Progenitor cell of endocrine pancreas (in vitro differentiated cells): ENCODE data around the gene ZNF641. TPM values are rescaled to one million over a fixed set of nuclear protein-coding genes. Genes with fewer than 3 reads are reported as not detected.

Experiments
- DNase-seq: peaks from one replicate; pipeline ENCODE4 v3.0.0; 2021; ENCODE audit warnings: low spot score; ENCODE audit not compliant: unreplicated experiment
- H3K27ac Mint-ChIP-seq: 2 replicates; pipeline ENCODE4 v1.8.0; 2021; ENCODE audit warnings: mild to moderate bottlenecking, moderate library complexity, mixed read lengths
- H3K27me3 Mint-ChIP-seq: 2 replicates; pipeline ENCODE4 v1.8.0; 2021; ENCODE audit warnings: mixed read lengths
- H3K36me3 Mint-ChIP-seq: 2 replicates; pipeline ENCODE4 v1.8.0; 2022; ENCODE audit warnings: mixed read lengths; ENCODE audit not compliant: insufficient read depth
- H3K4me1 Mint-ChIP-seq: 2 replicates; pipeline ENCODE4 v1.8.0; 2021; ENCODE audit warnings: low read depth, mixed read lengths
- H3K4me3 Mint-ChIP-seq: 2 replicates; pipeline ENCODE4 v1.8.0; 2021; ENCODE audit warnings: low read depth, mild to moderate bottlenecking, moderate library complexity, mixed read lengths
- H3K9me3 Mint-ChIP-seq: 2 replicates; pipeline ENCODE4 v1.8.0; 2021; ENCODE audit warnings: low read depth, mixed read lengths
- total RNA-seq: library from RNA; stranded (reverse); gene quantifications from 2 replicates; pipeline ENCODE4 v1.2.1, GENCODE V29; 2021
- TF ChIP-seq, protein P1 (sequence below): fragments of 200-600 bp; sonication (generic); IDR thresholded peaks from one replicate; pipeline ENCODE4 v1.5.0; 2021; ENCODE audit warnings: antibody characterized with exemption, mild to moderate bottlenecking; ENCODE audit not compliant: unreplicated experiment

The ZNF641 gene
- total RNA-seq, 1 donor from 2014 or later = 34.2 TPM

GRCh38 chr12:48296586-48297282, 54.0 kb downstream of the ZNF641 start:
- peak; percentile 43 for DNase-seq
- Mint-ChIP-seq H3K27me3 (peaks cover 15% of the 10 kb centered on the region), H3K27ac (peak overlapping the region; percentile 77), H3K9me3 (no peaks in the 10 kb centered on the region), H3K36me3 (no peaks in the 10 kb centered on the region), H3K4me1 (peaks cover 4% of the 10 kb centered on the region), H3K4me3 (peak overlapping the region; percentile 76)
- TF ChIP-seq, protein P1, sequence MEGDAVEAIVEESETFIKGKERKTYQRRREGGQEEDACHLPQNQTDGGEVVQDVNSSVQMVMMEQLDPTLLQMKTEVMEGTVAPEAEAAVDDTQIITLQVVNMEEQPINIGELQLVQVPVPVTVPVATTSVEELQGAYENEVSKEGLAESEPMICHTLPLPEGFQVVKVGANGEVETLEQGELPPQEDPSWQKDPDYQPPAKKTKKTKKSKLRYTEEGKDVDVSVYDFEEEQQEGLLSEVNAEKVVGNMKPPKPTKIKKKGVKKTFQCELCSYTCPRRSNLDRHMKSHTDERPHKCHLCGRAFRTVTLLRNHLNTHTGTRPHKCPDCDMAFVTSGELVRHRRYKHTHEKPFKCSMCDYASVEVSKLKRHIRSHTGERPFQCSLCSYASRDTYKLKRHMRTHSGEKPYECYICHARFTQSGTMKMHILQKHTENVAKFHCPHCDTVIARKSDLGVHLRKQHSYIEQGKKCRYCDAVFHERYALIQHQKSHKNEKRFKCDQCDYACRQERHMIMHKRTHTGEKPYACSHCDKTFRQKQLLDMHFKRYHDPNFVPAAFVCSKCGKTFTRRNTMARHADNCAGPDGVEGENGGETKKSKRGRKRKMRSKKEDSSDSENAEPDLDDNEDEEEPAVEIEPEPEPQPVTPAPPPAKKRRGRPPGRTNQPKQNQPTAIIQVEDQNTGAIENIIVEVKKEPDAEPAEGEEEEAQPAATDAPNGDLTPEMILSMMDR = no peak

DNA sequence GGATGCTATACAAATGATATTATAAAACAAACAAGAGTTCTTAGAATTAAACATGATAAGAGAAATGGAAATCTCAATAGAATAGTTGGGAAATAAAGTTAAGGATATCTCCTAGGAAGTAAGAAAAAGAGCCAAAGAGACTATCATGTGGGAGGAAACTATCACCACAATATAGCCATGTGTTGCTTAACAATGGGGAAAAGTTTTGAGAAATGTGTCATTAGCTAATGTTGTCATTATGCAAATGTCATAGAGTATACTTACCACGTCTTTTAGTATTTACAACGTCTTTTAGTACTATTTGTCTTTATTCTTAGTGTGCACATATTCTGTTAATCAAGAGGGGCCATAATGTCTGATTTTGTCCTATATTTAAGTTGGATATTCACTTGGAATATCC, 58.7 kb downstream of the ZNF641 start:
- TF ChIP-seq, protein P1 = no peak
- H3K36me3 Mint-ChIP-seq = no peaks in the 10 kb centered on the region
- no peak overlapping the region for H3K4me3 Mint-ChIP-seq
- no peak overlapping the region for H3K27ac Mint-ChIP-seq
- peaks cover 4% of the 10 kb centered on the region for H3K4me1 Mint-ChIP-seq
- DNase-seq = no peak
- H3K27me3 Mint-ChIP-seq = peaks cover 12% of the 10 kb centered on the region
- no peaks in the 10 kb centered on the region for H3K9me3 Mint-ChIP-seq

GRCh38 chr12:48291511-48291910, 59.2 kb downstream of the ZNF641 start:
- H3K4me1 Mint-ChIP-seq = peaks cover 3% of the 10 kb centered on the region
- TF ChIP-seq, protein P1 = no peak
- no peak overlapping the region for H3K4me3 Mint-ChIP-seq
- no peaks in the 10 kb centered on the region for H3K9me3 Mint-ChIP-seq
- H3K36me3 Mint-ChIP-seq = no peaks in the 10 kb centered on the region
- peaks cover 12% of the 10 kb centered on the region for H3K27me3 Mint-ChIP-seq
- no peak overlapping the region for H3K27ac Mint-ChIP-seq
- no peak for DNase-seq

DNA sequence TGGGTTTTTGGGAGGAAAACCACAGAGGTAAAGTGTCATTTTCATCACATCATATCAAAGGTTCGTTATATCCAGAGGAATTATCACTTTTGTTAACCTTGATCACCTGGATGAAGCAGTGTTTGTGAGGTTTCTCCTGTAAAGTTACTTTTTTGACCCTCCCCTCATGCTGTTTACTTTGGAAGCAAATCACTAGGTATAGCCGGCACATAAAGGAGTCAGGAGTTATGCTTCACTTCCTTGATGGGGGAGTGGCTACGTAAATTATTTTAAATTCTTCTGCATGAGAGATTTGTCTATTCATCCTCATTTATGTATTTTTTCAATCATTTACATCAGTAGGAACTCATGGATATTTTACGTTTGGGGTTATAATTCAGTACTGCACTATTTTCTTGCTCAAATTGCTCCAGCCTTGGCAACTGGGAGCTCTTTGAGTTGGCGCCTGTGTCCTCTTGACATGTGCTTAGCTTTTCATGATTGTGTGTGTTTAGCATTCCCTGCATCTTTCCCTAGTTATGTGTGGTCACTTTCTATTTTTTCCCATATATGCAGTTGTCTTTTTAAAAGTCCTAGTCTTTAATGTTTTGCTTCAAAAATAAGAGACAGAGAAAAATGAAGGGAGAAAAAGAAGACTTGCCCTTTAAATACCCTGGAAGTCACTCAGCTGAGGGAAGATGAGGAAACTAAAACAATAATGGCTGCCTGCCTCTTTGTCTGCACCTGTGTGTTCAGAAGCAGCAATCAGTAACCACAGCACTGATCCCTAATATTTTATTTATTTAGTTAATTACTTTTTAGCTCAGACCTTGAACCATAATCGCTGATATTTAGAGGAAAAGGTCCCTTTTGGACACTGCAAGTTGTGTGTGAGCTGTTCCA, 62.1 kb downstream of the ZNF641 start:
- no peak overlapping the region for H3K4me3 Mint-ChIP-seq
- H3K4me1 Mint-ChIP-seq = peaks cover 1% of the 10 kb centered on the region
- H3K27ac Mint-ChIP-seq = no peak overlapping the region
- TF ChIP-seq, protein P1 = no peak
- H3K27me3 Mint-ChIP-seq = peaks cover 12% of the 10 kb centered on the region
- H3K9me3 Mint-ChIP-seq = no peaks in the 10 kb centered on the region
- H3K36me3 Mint-ChIP-seq = no peaks in the 10 kb centered on the region
- DNase-seq = no peak

Other genes with a start within 250 kb of the ZNF641 start
- 34.9 and 38.4 TPM in 2 replicates for gene SENP1, start 244.8 kb downstream of the ZNF641 start, total RNA-seq
- 132 and 141 TPM in 2 replicates for gene PFKM, start 231.6 kb downstream of the ZNF641 start, total RNA-seq
- 22.2 and 27.0 TPM in 2 replicates for gene ASB8, start 193.4 kb downstream of the ZNF641 start, total RNA-seq
- 0.12 TPM in 1 of 2 replicates, not detected in the other for gene CCDC184, start 167.3 kb downstream of the ZNF641 start, total RNA-seq
- not detected in 2 replicates for gene OR10AD1, start 147.6 kb downstream of the ZNF641 start, total RNA-seq
- gene ANP32D, start 121.6 kb upstream of the ZNF641 start, total RNA-seq = not detected in 2 replicates
- gene C12orf54, start 131.6 kb upstream of the ZNF641 start, total RNA-seq = not detected in 2 replicates
- gene OR8S1, start 174.7 kb upstream of the ZNF641 start, total RNA-seq = not detected in 2 replicates
- gene LALBA, start 219.1 kb upstream of the ZNF641 start, total RNA-seq = not detected in 2 replicates